Left lobe of liver (tissue), 2 donors: ENCODE measurements around the gene PCGF3. TPM values are rescaled to one million over a fixed set of nuclear protein-coding genes. Genes with fewer than 3 reads are reported as not detected.
"Not testable (repeated sequence)": the region's sequence is repeated elsewhere in the genome, so short reads cannot be mapped to it uniquely, and the experiment has no call there.

Experiments
- ATAC-seq: fragments of 200-7000 bp; cut with Tn5 transposase; one replicate; pipeline ENCODE4 v1.9.1; 2020; ENCODE audit warnings: mild to moderate bottlenecking, moderate library complexity
- DNase-seq: peaks from one replicate; pipeline ENCODE4 v3.0.0-alpha.2; 2020; ENCODE audit warnings: low spot score
- total RNA-seq: library from RNA; stranded (reverse); gene quantifications from one replicate; pipeline ENCODE4 v1.2.1, GENCODE V29; 2021
- donor health status: DM: no; HTN: no; CAD: no; lungs with moderate emphysema.
- donor health status: DM: no; HTN: yes; CAD: no.

Gene PCGF3
- total RNA-seq, 1 donor from 2014 or later, result 16.6 TPM

GRCh38 chr4:681736-682451 is 23.7 kb upstream of the PCGF3 start:
- no peak for ATAC-seq
- DNase-seq, result no peak

- ATAC-seq (no peak), DNase-seq (no peak)
Measured at GRCh38 chr4:682490-683172, 23.0 kb upstream of the PCGF3 start.

- no peak for ATAC-seq
- no peak for DNase-seq
Measured at GRCh38 chr4:683247-683897, 22.3 kb upstream of the PCGF3 start.

GRCh38 chr4:683982-684622 is 21.5 kb upstream of the PCGF3 start:
- DNase-seq (no peak), ATAC-seq (peak; percentile 14)

GRCh38 chr4:684623-685327 is 20.9 kb upstream of the PCGF3 start:
- ATAC-seq (no peak), DNase-seq (no peak)

- DNase-seq (no peak), ATAC-seq (no peak)
Measured at GRCh38 chr4:685679-686412, 19.8 kb upstream of the PCGF3 start.

- DNase-seq, result no peak
- ATAC-seq, result no peak
Measured at GRCh38 chr4:686413-687040, 19.1 kb upstream of the PCGF3 start.

GRCh38 chr4:687048-687970 is 18.3 kb upstream of the PCGF3 start:
- peak; percentile 85 for ATAC-seq

GRCh38 chr4:687971-688853 is 17.4 kb upstream of the PCGF3 start:
- DNase-seq, result peak; percentile 71
- peak; percentile 43 for ATAC-seq

More at GRCh38 chr4:687048-687970, 18.3 kb upstream of the PCGF3 start:
- DNase-seq, result peak; percentile 93

- DNase-seq, result no peak
Measured at GRCh38 chr4:688854-689681, 16.6 kb upstream of the PCGF3 start, which contains the start of gene SLC49A3. Gene SLC49A3 (minus strand): TSS chr4:689151. CDS start chr4:689127, 24 bp downstream.

GRCh38 chr4:689723-690122 is 15.9 kb upstream of the PCGF3 start:
- DNase-seq (no peak), ATAC-seq (no peak)

More at GRCh38 chr4:688854-689681, 16.6 kb upstream of the PCGF3 start, which contains the start of gene SLC49A3:
- ATAC-seq, result peak; percentile 13

GRCh38 chr4:692771-693554 is 12.7 kb upstream of the PCGF3 start:
- ATAC-seq, result peak; percentile 72
- peak; percentile 67 for DNase-seq

- ATAC-seq, DNase-seq: not testable (repeated sequence)
Measured at GRCh38 chr4:694341-694940, 11.2 kb upstream of the PCGF3 start.

GRCh38 chr4:699816-700580 is 5.6 kb upstream of the PCGF3 start:
- no peak for DNase-seq

More at GRCh38 chr4:699816-700580, 5.6 kb upstream of the PCGF3 start:
- ATAC-seq, result no peak
